Fibroblast of skin of right quadriceps (primary cell): ENCODE results near the gene CFAP100.

ENCODE experiments used
- DNase-seq: peaks from one replicate; pipeline ENCODE4 v3.0.0-alpha.2; 2013

Gene CFAP100

GRCh38 chr3:126466886-126467610 lies 72.3 kb downstream of the CFAP100 start:
- no peak for DNase-seq

GRCh38 chr3:126467611-126467955 lies 72.9 kb downstream of the CFAP100 start:
- no peak for DNase-seq

- no peak for DNase-seq
Measured at GRCh38 chr3:126468028-126468891, 73.6 kb downstream of the CFAP100 start.

GRCh38 chr3:126469479-126469878 lies 74.8 kb downstream of the CFAP100 start:
- DNase-seq = no peak

- peak; percentile 80 for DNase-seq
Measured at GRCh38 chr3:126472277-126473006, 77.7 kb downstream of the CFAP100 start.

- no peak for DNase-seq
Measured at GRCh38 chr3:126473292-126474168, 78.8 kb downstream of the CFAP100 start.

- no peak for DNase-seq
Measured at GRCh38 chr3:126474498-126475412, 80.0 kb downstream of the CFAP100 start.

- peak; percentile 95 for DNase-seq
Measured at GRCh38 chr3:126475413-126476114, 80.9 kb downstream of the CFAP100 start, which contains the start of gene ZXDC. ZXDC (minus strand) TSS chr3:126475891; CDS start chr3:126475865, 26 bp downstream.

GRCh38 chr3:126476166-126477060 lies 81.7 kb downstream of the CFAP100 start:
- peak; percentile 14 for DNase-seq

GRCh38 chr3:126477061-126477380 lies 82.3 kb downstream of the CFAP100 start:
- DNase-seq = no peak

GRCh38 chr3:126478581-126479310 lies 84.0 kb downstream of the CFAP100 start:
- DNase-seq = no peak

- no peak for DNase-seq
Measured at GRCh38 chr3:126479642-126480041, 84.9 kb downstream of the CFAP100 start.

GRCh38 chr3:126480206-126480605 lies 85.5 kb downstream of the CFAP100 start:
- no peak for DNase-seq

- DNase-seq = no peak
Measured at GRCh38 chr3:126480861-126481260, 86.2 kb downstream of the CFAP100 start.

- DNase-seq = no peak
Measured at GRCh38 chr3:126481808-126482502, 87.2 kb downstream of the CFAP100 start.

GRCh38 chr3:126482503-126483255 lies 88.0 kb downstream of the CFAP100 start:
- DNase-seq = no peak

- no peak for DNase-seq
Measured at GRCh38 chr3:126483321-126483761, 88.6 kb downstream of the CFAP100 start.
